ENCODE measurements around the gene KIRREL3. TPM values are rescaled to one million over a fixed set of nuclear protein-coding genes. Genes with fewer than 3 reads are reported as not detected.

KIRREL3 gene
- total and polyA plus RNA-seq, 2 of the 4 experiments (the other 2 are of a cell fraction): 10.9 to 15.9 TPM

DNA sequence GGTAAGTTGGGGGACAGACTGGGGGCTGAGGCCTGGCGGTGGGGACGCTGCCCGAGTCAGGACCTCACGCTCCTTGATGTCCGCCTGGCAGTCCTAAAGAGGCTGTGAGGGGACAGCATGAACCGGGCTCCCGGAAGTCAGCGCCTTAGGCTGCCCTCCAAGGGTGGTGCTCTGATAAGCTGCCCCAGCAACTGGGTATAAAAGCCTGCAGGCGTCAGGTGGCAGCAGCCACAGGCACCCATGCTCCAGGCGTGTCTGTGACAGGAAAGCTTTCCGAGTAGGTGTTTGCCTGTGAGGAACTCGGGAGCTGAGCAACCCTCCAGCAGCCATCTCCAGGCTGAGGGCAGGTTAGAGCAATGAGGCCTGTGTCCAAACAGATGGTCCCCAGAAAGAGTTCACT, 592.1 kb downstream of the KIRREL3 start:
- Histone ChIP-seq H3K9me1 (ENCODE audit: insufficient read depth, low read length) (peaks cover 15% of the 10 kb centered on the region), H3K18ac (ENCODE audit: low read depth, low read length) (no peak overlapping the region), H3K56ac (ENCODE audit: extremely low read depth, insufficient read depth, low read length) (no peak overlapping the region), H2BK15ac (ENCODE audit: low read depth, low read length) (no peak overlapping the region), H3K4ac (ENCODE audit: low read depth, low read length) (no peak overlapping the region), H3K36me3 (ENCODE audit: control insufficient read depth, insufficient read depth, low read length) (peaks cover 14% of the 10 kb centered on the region; the same call in 1 of the 2 replicates), H4K5ac (ENCODE audit: low read depth, low read length) (no peak overlapping the region), H3K4me3 (ENCODE audit: insufficient read depth, low read depth, low read length) (no peak overlapping the region), H3K79me1 (ENCODE audit: low read depth in 1 of 2, low read length in 2 of 2) (no peaks in the 10 kb centered on the region; a peak in 1 of 4 replicates), H2AFZ (replicated peaks; ENCODE audit: low read length, poor library complexity) (no peak overlapping the region), H3K4me1 (ENCODE audit: control insufficient read depth, insufficient read depth, low read length) (peaks cover 6% of the 10 kb centered on the region; the same call in 1 of the 2 replicates), H3K27me3 (ENCODE audit: control insufficient read depth, insufficient read depth, low read length) (no peaks in the 10 kb centered on the region), H4K20me1 (ENCODE audit: insufficient read depth, low read length) (no peaks in the 10 kb centered on the region; the same call in 1 of the 2 replicates), H2AK9ac (replicated peaks; ENCODE audit: low read depth, low read length, poor library complexity) (no peak overlapping the region), H3K4me2 (ENCODE audit: low read depth, low read length) (no peak overlapping the region), H2AK5ac (ENCODE audit: low read depth, low read length) (no peak overlapping the region), H2BK5ac (ENCODE audit: low read depth, low read length, poor library complexity, severe bottlenecking) (no peak overlapping the region), H2BK20ac (ENCODE audit: low read depth, low read length) (no peak overlapping the region), H3K27ac (ENCODE audit: insufficient read depth, low read length) (no peak overlapping the region), H3K23ac (ENCODE audit: low read depth, low read length) (no peak overlapping the region), H3K9ac (ENCODE audit: low read depth, low read length) (no peak overlapping the region), H2BK120ac (ENCODE audit: low read depth, low read length) (no peak overlapping the region), H4K8ac (ENCODE audit: low read depth in 2 of 2, low read length in 2 of 2) (no peak overlapping the region), H3K9me3 (ENCODE audit: control insufficient read depth, insufficient read depth, low read length) (no peaks in the 10 kb centered on the region), H3K14ac (replicated peaks; ENCODE audit: low read depth, low read length) (no peak overlapping the region), H4K91ac (ENCODE audit: insufficient read depth, low read depth, low read length) (no peak overlapping the region)
- DNase-seq: no peak
- BruUV-seq (replicated peaks): no TSS peak
- ATAC-seq (ENCODE audit: low read depth): no peak
- in situ Hi-C loops (cut with MboI; ENCODE audit: low sequenced_read_pairs): no loop called here
- intact Hi-C loops (cut with micrococcal nuclease): no loop called here
- TF ChIP-seq BHLHE40 (IDR thresholded peaks at IDR 0.05; ENCODE audit: low read depth, low read length) (no peak), USF2 (IDR thresholded peaks at IDR 0.05; ENCODE audit: low read depth, low read length) (no peak), CEBPB (IDR thresholded peaks at IDR 0.05; ENCODE audit: low read depth, low read length) (no peak), RCOR1 (IDR thresholded peaks at IDR 0.05; ENCODE audit: insufficient replicate concordance, low read length) (no peak), RAD21 (IDR thresholded peaks at IDR 0.05; ENCODE audit: low read length) (no peak), MXI1 (IDR thresholded peaks at IDR 0.05; ENCODE audit: borderline replicate concordance, low read depth, low read length) (no peak), SMC3 (IDR thresholded peaks at IDR 0.05; ENCODE audit: low read depth, low read length) (no peak)
- TF ChIP-seq, protein P1, sequence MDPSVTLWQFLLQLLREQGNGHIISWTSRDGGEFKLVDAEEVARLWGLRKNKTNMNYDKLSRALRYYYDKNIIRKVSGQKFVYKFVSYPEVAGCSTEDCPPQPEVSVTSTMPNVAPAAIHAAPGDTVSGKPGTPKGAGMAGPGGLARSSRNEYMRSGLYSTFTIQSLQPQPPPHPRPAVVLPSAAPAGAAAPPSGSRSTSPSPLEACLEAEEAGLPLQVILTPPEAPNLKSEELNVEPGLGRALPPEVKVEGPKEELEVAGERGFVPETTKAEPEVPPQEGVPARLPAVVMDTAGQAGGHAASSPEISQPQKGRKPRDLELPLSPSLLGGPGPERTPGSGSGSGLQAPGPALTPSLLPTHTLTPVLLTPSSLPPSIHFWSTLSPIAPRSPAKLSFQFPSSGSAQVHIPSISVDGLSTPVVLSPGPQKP (IDR thresholded peaks at IDR 0.05; ENCODE audit: borderline replicate concordance, low read depth, low read length): no peak
- CTCF ChIA-PET: no interaction called here
- 80% methylated on average over 1 of the region's 12 CpGs; no CpG with 5 or more reads in 1 of the 2 experiments for WGBS, 2 experiments (ENCODE audit: extremely low coverage in 2 of 2, insufficient read length in 1 of 2)
- dilution Hi-C loops (cut with HindIII; ENCODE audit: low sequenced_read_pairs, unreplicated experiment): no loop called here
- POLR2A ChIA-PET (ENCODE audit: unreplicated experiment): no interaction called here

Data from IMR-90 (cell line).